Kidney glomerular epithelial cell (primary cell): ENCODE data around the gene ITM2C.

ENCODE experiments used
- DNase-seq: peaks from one replicate; lab custom pipeline; 2025; lab: John Stamatoyannopoulos, UW

The ITM2C gene

DNA sequence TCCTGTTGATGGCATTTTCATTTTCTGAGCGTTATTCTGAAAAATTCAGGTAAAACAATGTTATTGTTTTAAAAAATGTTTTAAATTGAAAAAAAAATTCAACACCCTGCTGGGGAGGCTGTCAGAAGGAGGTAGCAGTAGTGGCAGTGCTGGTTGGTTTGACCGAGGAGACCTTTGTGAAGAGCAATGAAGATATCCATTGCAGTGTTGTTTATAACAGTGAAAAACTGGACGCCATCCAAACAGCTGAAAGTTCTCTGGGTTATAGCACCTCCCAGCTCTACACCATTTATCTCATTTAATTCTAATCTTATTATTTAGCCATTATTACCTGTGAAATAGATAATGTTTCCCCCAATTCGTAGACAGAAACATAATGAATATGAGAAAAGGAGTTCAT, 12.6 kb upstream of the ITM2C start:
- DNase-seq, result no peak

DNA sequence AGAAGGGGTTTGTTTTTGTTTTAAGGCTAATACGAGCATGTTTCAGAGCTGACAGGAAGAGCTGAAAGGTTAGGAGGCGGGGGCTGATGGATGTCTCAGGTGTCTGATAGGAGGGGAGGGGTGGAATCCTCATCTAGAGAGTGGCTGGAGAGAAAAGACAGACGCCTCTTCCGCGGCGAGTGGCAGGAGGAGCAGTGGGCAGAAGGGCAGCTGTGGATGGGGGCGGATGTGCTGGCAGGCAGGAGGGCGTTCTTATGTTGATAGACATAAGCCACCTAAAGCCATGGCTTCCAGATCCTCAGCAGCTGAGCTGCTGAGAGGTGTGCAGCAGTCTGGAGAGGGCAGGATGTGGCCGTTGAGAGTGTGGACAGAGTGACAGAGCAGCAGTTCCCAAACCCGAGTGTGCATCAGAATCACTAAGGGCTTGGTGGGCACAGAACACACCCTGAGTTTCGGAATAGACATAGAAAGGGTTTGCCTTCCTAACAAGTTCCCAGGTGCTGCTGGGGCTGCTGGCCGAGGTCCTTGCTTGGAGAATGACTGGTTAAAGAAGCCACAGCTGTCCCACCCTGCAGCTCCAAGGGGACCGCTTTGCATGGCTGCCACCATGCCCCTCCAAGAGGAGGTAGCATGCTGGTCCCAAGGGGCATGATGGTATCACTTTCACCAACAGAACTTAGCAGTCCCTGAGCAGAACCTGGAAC, 3.0 kb upstream of the ITM2C start:
- no peak for DNase-seq

DNA sequence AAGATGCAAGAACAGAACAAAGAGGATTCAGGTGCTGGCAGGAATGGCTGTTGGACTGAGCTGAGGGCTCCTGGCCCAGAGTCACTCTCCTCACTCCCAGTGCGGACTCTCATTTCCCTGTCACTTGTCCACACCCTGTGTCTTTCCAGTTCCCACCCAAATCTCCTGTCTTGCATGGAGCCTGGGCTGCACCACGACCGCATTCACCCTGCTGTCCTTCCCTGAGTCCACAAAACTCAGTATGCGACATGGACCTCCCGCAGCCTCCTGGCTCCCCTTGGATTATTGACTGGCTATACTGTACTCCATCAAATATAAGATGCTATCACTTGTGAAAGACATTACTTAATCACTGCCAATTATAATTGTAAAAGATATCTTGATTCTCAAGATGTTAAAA, 2.5 kb upstream of the ITM2C start:
- DNase-seq, result no peak

DNA sequence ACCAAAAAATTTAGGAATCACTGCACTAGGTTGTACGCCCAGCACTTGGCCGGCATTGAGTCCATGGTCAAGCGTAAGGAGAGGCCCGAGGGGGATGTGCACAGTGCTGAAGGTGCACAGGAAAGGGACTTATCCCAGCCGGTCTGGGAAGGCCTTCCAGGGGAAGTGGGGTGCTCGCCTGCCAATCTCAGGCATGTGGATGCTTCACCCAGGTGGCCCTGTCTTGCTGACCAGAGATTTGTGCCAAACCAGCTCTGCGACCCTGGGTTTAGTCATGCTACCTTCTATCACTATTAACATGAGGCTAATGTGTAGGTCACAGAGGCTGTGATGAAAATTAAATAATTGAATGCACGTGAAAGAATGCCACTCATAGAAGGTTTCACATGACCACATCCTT, 1.7 kb upstream of the ITM2C start:
- DNase-seq, result no peak

DNA sequence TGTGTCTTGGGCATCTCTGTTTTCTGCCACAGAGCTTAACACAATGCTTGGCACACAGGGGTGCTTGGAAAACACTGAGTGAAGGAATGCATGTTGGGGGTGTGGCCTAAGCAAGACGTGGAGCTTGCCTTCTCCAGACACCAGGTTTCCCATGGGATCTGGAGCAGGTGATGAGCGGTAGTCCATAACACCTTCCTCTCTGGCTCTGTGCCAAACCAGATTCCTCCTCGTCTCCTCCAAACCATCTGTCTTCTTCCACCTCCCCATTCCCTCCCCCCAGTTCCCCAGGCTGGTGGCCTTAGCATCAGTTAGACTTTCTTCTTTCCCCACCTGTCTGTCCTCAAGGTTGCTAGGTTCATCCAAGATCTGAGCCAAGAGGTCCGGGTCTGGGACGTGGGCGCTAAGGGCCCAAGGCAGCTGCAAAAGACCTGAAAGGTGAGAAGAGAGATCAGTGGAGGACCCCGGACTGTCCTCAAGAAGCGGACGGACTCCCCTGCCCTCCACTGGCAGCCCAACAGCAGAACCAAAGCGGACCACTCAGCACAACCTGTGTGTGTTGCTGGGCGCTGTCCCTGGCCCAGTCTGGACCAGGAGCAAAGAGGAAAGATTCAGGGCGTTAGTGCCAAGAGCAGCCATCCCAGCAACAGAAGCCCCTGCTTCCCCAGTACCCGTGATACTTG, 1.2 kb upstream of the ITM2C start:
- no peak for DNase-seq

DNA sequence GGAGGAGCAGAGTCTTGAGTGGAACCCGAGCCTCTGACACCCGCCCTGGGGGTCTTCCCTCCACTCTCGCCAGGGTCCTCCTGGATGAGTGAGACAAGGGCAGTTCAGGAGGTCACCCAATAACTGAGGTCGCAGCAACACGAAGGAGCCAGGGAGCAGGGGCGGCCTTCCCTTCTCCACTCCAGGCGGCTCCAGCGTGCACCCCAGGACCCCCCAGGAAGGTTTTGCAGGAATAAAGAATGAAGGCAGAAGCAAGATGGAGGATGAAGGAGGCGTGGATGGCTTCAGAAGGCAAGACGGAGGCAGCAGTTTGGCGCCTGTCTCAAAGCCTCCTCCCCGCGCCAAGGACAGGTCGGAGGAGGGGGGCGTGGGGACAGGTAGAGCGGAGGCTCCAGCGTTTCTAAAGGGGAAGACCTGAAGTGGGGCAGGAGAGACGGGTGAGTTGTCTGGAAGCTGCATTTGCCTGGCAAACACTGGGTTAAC, 579 bp upstream of the ITM2C start:
- no peak for DNase-seq

DNA sequence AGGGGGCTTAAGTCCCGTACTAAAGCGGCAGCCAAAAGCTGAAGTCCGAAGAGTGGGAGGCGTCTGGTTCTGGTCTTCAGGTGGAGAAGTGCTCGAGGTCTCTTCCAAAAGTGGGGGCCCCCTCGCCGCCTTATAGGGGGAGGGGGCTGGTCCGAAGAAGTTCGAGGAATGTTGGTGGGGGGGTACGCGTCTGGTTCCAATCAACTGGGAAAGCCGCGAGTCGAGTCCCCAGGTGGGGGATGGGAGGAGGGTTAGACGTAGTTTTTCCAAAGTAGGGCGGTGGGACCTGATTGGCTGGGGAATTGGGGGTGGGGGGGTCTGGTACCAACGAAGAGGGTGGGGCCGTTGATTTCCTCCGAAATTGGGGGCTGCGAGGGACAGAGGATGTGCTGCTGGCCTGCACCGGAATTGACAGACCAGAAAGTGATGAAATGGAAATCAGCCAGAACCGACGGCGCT, 594 bp downstream of the ITM2C start:
- DNase-seq, result no peak

DNA sequence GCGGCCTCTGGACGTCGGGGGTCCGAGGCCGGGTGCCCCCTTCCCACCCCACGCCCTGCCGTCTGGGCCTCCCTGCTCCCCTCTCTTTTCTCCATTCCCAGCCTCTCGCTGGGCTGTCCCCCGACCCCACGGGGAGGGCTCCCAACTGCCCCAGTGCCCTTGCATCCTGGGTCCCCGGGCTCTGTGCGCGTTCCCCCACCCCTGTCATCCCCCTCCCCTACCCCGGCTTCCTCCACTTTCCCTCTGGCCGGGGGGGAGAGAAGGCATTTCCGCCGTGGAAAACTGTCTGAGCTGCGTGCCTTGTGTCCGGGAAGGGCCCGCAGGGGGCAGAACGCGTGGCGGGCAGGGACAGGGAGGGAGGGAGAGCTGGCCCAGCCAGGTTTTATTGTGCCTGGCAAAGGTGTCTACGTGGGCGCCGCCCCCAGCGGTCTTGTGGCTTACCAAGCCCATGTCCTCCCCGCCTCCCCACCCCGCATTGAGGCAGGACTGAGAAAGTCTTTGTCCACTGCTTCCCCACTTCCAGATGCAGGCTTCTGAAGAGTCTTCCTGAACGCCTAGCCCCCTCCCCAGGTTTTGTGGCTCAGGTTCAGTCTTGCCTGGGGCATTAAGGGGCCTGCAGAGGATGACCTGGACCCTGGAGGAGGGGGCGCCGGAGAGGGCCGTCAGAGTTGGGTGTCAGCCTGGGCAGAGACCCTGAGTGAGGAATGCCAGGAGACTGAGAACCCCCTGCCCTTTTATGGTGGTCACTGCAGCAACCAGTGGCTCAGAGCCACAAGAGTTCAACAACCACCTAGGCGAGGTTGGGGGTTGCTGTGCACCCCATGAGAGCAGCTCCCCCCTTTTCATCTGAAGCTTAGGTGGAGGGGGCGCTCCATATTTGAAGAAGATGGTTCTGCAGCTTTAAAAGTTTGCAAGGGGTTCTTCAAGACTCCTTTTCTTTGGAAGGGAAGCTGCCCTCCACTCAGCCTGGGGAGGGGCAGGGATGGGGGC, 1.3 kb downstream of the ITM2C start:
- DNase-seq, result no peak

DNA sequence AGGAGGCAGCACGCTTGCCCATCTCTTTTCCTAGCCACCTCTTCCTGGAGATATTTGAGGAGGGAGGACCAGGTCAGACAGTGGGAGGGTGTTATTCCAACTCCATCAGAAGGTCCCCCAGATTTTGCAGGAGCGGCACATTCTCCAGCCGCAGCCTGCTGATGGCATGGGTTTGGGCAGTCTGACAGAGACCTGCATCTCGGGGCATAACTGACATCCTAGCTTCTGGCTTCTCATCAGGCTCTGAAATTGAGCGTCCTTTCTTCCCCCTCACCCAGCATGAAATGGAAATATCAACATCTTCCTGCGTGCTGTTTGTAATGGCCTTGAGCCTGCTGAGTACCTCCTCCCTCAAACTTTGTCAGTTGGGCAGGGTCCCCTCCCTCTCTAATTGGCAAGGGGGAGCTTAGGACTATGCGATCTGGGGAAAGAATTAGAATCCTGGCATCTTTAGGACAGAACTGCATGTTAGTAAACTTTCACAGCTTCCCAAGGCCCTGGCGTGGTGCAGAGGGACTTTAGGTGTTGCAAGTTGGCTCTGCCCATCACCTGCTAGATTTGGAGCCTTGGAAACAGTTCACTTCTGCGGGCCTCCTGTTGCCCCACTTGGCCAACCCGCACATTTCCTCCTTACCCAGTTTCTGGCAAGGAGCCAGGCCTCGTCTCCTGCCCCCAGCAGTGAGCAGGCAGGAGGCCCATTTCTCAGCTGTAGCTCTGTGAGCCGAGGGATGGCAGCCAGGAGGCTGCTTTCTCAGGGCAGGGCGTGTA, 2.2 kb downstream of the ITM2C start:
- DNase-seq, result peak; percentile 37

DNA sequence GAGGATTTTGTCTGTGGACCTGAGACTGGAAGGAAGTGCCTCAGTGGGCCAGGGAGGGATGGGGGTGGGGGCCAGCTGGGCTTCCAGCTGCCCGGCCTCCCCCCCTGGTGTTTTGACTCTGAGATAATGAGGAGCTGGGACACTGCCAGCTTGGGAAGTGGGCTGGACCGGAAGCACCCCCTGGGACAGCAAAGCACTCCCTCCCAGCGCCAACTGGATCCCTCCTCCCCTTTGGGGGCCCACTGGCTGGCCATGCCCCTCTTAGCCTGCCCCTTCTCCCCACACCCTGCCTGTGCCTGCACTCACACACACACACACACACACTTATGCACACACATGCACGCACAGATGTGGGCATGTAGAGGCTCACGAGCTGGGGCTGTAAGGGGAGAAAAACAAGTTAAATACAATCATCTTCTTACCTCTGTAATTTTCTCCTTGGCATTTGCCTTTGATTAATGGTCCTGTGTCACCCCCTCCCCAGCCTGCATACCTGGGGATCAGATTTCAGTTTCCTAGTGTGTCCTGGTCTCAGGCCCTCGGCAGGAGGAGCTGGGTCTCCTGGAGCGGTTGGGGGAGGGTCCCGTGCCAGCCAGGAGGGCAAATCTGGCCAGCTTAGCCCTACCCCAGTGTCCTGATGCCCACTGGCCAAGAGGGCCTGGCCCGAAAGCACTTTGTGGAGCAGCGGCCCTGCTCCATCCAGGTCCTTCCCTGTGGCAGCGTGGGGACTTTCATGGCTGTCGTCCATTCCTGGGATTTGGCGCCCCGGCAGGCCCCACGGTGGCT, 3.6 kb downstream of the ITM2C start:
- no peak for DNase-seq

DNA sequence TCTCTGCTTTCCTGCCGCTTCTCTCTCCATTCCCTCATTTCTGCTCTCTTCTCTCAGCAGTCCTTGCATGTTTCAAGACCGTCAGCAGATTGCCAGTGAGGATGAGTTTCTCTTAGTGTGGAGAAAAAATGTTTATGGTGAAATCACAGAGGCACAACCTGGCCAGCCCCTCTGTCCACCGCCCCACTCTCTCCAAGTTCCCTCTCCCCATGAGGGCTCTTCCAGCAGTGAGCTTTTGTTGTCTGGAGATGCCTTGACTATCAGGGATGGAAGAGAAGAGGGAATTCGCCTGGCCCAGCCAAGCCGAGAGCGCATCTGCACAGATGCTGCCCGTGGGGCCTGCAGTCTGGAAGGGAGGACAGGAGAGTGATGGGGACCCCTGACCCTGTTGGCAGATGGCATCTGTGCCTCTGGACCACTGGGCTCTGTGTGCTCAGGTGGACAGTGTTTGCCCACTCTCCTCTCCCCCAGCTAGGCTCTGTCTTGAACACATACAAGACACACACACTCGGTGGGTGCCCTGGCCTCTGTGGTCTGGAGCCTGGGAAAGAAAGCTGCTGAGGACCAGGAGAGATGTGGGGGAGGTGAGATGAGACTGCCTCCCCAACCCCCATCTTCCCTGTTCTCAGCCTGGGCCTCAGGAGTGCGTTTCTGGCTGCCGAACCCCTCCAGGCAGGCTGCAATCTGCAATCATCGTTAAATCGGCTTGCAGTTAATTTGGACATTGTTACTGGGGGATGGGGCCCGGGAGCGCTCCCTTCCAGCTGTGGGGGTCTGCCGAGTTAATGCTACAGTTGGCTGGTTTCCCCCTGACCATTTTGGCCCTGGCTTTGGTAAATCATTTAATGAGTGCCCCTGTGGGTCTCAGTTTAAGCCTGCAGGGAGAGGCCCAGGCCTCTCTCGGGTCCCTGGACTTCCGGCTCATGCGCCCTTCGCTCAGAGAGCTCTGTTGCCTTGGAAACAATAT, 4.5 kb downstream of the ITM2C start:
- DNase-seq, result no peak

DNA sequence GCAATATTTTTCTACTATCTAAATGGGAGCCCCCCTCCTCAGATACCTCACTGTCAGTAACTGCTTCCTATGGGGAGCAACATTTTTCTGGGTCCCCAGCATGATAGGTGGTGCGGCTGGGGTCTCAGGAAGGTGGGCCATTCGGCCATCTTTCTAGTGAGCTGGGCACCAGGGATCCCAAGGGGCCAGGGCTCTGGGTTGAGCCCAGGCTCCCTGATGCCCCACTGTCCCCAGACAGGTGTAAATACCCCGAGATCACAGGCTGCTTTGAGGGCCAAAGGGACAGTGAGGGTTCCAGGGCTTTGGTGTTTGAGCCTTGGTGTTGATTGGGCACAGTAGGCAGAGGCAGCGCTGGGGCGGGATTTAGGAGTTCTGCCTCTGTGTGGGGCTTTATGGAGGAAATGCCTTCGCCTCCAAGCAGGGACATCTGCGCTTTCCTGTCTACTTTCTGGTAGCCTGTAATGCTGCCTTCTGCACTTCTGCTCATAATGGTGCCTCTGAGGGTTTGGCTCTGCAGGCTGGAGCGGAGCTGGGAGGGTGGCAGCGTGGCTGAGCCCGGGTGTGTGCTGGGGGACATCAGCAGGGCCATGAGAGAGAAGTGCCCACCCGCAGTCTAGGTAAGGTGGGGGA, 5.3 kb downstream of the ITM2C start:
- DNase-seq, result no peak

DNA sequence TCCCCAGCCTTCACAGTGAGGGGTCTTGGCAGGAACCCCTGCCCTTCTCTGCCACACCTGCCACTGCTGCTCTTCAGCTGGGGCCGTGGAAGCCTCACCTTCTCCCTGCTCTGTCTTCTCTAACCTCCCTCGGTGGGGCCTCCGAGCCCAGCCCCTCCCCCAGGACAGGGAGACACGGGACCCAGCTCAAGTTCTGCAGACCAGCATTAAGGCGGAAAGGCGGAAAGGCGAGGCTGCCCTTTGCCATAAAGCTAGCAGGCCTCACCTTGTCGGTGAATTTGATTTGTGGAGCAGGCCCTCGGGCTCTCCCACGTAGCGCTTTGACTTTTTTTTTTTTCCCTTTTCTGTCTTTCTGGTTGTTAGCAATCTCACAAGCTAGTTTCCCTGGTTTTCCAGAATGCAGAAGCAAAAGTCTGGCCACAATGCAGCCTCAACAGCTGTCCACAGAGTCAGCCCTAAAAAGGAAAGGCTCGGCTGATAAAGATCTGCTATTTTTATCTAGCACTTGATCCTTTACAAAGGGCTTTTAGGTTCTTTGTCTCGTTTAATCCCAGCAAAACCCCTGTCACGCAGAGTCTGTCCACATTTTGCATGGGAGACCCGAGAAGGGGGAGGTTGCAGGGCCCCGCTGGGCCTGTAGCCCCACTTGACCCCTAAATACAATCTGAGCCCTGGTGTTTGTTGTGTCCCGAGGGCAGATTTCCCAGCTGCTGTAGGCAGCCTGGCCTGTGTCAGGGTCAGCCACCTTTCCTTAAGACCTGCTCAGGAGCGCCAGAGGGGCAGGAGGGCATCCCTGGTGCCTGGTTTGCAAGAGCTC, 6.0 kb downstream of the ITM2C start:
- no peak for DNase-seq

DNA sequence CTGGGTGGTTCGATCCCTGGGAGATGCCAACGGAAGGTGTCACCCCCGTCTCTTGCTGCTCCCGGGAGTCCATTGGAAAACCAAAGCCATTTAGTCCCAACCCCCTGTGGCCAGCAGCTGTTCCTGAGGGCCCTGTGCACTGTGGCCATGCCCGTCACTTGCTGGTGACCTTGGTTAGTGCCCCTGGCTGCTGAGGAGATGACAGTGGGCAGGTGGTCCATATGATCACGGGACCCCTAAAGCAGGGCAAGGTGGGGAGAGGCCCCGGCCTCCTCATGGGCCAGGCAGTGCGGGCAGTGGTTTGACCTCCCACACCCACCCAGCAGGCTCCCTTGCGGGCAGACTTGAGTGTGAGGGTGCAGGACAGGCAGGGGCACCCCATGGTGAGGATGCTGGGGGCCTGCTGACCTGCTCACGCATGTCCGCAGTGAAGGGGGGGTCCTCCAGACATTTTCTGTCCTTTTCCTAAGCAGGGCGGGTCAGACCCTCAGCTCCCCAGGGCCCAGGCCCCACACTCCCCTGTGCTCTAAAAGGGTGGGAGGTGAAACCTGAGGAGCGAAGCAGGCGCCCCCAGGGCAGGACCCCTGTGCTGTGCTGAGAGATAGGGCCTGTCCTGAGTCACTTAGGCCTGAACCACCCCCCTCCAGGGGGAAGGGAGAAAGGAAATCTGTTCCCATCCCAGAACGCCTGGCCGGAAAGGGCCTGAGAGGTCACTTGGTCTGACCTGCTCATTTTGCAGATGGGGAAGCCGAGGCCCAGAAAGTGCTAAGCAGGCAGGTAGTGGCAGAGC, 6.8 kb downstream of the ITM2C start:
- DNase-seq, result no peak

DNA sequence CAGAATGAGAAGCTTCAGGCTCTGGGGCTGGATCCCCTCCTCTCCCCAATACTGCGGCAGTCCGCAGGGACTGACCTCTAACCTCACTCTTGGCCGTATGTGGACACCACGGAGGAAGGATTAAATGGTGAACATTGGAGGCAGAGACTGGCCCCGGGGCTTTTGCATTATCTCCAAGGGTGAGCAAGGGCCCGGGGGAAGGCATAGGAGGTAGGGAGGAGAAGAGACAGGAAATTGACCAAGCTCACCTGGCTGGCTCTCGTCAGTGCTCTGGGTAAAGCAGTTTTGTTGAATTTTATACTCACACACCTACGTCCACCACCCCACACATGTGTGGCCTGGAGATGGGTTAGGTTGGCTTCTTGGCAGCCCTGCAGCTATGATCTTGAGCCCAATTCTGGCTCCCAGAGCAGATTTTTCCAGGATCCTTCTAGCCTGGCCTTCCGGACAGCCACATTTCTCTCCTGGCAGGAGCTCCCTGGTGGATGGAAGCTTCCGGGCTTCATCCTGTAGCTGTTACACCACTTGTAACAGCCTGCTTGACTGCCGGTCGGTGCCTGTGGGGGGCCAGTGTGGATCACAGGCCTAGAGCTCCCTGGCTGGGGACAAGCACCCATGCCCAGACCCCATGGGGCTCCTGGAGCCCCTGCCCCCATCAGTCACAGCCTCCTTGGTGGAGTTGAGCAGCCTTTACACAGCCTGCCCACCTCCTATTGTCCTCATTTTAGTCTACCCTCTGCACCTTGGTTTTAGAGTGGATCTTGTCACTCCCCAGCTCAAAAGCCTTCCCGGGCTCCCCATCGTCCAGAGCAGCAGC, 7.6 kb downstream of the ITM2C start:
- no peak for DNase-seq

DNA sequence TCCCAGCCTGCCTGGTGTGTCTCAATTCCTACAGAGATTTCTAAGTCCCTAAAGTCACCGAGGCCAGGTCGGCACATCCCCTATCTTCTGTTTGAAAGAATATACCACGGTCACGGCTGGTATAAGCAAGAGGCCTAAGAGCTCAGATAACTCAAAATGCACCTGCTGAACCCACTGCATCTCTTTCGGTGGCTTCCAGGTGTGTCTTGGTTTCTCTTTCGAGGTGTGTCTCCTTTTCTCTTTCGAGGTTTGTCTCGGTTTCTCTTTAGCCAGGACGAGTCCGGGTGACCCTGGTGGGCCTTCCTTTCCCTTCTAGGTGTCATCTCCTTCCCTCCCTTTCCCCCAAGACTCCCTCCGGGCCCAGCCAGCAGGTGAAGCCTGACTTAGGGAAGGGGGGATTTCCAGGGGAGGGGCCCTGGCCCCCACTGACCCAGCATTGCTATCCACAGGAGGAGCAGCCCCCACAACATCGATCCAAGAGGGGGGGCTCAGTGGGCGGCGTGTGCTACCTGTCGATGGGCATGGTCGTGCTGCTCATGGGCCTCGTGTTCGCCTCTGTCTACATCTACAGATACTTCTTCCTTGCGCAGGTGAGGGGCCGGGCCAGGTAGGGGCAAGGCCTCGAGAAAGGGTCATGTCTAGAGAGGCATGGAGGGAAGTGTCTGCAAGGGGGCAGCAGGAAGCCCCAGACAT, 8.4 kb downstream of the ITM2C start:
- DNase-seq, result no peak
